Skin of body (tissue), 2 donors: Measurements from ENCODE around the gene SOCS4. TPM values are rescaled to one million over a fixed set of nuclear protein-coding genes. Genes with fewer than 3 reads are reported as not detected.

Experiments used
- DNase-seq: peaks from one replicate; lab custom pipeline; 2025; lab: John Stamatoyannopoulos, UW
- total RNA-seq: library from RNA; depleted of rRNA; stranded (reverse); fragments of >200 nt; gene quantifications from one replicate; pipeline ENCODE4 v1.2.3, GENCODE V29; 2014

SOCS4 gene
- total RNA-seq, 1 donor from 2014 or later = 12.5 TPM

DNA sequence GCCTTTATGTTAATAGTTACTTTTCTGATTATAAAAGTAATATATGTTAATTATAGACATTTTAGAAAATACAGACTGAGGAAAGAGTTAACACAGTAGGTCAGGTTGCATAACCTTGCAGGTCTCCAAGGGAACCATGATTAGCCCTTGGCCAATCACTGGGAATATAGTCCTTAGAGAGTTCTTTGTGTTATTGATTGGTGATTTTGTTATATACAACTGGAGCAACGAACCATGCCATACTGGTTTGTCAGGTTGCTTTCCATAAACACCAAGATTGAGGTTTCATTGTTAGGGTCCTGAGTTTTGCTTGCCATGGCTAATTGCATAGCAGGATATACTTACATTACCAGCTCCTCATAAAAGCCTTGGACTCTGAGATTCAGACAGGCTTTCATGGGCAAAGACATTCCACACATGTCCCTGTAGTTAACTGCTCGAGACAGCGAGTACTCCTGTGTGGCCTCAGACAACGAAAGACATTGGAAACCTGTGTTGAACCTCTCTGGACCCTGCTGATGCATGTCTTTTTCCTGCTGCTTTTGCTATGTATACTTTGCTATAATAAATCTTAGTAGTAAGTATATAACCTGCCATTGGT, 58.1 kb downstream of the SOCS4 start:
- no peak for DNase-seq

DNA sequence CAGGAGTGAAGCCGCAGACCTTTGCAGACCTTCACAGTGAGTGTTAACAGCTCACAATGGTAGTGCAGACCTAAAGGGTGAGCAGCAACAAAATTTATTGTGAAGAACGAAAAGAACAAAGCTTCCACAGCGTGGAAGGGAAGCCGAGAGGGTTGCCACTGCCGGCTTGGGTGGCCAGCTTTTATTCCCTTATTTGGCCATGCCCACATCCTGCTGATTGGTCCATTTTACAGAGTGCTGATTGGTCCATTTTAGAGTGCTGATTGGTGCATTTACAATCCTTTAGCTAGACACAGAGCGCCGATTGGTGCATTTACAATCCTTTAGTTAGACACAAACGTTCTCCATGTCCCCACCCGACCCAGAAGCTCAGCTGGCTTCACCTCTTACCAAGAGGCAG, 59.9 kb downstream of the SOCS4 start:
- no peak for DNase-seq

DNA sequence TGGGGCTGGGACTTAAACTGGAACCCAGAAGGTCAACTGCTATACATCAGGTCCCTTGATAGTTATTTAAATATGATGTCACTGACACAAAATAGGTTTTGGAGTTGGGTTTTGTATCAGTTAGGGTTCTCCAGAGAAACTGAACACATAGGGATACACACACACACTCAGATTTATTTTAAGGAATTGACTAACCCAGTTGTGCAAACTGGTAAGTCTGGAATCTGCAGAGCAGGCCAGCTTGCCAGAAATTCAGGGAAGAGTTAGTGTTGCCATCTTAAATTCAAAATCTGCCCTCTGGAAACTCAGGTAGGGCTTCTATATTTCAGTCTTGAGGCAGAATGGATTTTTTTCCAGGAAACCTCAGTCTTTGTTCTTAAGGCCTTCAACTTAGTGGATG, 61.3 kb downstream of the SOCS4 start:
- no peak for DNase-seq

DNA sequence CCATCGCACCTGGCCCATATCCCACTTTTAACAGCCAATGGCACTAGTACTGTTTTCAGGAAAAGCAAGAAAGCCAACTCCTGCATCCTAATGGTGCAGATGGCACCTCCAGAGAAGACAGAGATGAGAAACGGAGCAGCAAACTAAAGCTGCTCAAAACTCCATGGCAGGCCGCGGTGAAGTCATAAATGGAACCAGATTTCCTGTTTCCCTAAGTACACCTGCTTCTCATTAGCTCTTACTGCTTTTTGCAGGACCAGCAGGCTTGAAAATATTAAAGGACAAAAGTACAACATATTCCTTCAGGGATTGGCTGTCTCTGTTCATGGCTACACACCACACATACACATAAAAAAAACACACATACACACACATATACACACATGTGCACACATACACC, 65.3 kb downstream of the SOCS4 start:
- DNase-seq = peak; percentile 87

DNA sequence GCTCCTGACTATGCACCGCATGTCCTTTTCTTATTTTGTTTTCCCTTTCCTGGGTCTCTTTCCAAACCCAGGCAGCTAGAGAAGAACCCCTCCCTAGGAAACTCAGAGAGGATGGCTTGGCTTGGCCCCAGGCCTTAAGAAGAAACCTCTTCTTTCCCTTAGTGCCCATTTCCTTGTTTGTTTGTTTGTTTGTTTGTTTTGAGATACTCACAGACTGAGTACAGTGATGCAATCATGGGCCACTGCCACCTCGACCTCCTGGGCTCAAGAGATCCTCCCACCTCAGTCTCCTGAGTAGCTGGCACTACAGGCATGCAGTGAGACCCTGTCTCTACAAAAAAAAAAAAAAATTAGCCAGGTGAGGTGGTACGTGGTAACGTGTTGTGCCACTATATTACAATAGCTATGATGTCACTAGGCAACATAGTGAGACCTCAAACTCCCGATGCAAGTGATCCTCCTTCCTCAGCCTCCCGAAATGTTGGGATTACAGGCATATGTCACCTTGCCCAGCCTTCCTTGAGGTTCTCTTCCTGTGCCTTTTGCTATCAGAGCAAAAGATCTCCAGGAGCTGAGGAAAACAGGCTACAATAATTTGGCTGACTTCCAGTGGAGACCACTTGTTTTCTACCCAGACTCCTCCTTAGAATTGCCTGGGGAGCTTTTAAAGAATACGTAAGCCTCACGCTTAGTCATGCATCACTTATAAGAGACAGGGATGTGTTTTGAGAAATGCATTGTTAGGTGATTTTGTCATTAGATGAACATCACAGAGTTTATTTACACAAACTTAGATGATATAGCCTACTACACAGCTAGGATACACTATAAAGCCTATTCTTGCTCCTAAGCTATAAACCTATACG, 67.5 kb downstream of the SOCS4 start:
- DNase-seq = peak; percentile 12

DNA sequence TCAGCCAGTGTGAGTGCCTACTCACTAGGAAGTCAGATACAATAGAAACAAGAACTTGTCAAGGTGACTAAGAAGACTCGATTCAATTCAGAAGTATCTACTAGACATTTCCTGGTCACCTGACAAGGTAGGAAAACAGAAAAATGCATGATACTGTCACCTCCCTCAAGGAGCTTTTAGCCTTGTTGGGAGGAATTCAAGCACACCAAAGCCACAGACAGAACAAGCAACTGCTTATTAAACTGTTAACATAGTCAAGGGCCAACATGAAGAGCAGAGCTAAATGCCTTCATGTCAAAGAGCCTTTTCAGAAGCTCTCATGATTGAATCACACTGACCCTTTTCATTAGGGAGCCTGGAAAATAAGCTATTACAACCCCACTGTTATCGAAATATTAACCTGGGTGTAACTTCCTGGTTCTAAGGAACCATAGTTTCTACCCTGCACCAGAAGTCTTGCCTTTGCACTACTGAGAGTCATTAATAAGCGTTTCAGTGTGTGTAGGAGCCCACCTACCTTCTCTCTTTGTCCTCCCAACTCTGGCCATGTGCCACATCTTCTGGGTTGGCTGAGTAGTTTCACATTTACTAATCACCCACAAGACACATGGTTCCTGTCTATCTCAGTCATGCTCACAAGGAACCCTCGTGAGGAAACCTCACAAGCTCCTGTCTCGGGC, 71.0 kb downstream of the SOCS4 start:
- no peak for DNase-seq

DNA sequence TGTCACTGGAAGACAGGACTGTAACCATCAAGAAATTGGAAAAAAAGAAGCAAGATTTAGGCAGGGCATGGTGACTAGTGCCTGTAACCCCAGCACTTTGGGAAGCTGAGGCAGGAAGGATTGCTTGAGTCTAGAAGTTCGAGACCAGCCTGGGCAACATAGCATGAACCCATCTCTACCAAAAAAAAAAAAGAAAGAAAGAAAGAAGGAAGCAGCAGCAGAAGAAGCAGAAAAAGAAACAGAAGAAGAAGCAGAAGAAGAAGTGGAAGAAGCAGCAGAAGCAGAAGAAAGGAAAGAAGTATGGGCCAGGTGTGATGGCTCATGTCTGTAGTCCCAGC, 71.5 kb downstream of the SOCS4 start:
- no peak for DNase-seq

Other genes starting within 250 kb of the SOCS4 start
- gene GCH1, start 124.4 kb upstream of the SOCS4 start, total RNA-seq = 3.5 TPM
- gene WDHD1, start 137 bp upstream of the SOCS4 start, total RNA-seq = 10.3 TPM
- 24.7 TPM for gene MAPK1IP1L, start 24.4 kb downstream of the SOCS4 start, total RNA-seq
- gene LGALS3, start 102.0 kb downstream of the SOCS4 start, total RNA-seq = 154 TPM
- gene DLGAP5, start 164.3 kb downstream of the SOCS4 start, total RNA-seq = 13.7 TPM
- 29.7 TPM for gene FBXO34, start 244.2 kb downstream of the SOCS4 start, total RNA-seq